ENCODE measurements around the gene TIMM17A. TPM values are rescaled to one million over a fixed set of nuclear protein-coding genes. Genes with fewer than 3 reads are reported as not detected.

Gene TIMM17A
- total and polyA plus RNA-seq, 2 experiments from 2014 or later: 65.0 to 90.1 TPM

- H3K9me2 ChIP-seq (replicated peaks; ENCODE audit: insufficient read depth): no peaks in the 10 kb centered on the region
- no peak for DNase-seq (ENCODE audit: low spot score)
- H2AFZ ChIP-seq: no peak overlapping the region
- no peaks in the 10 kb centered on the region for H3K36me3 ChIP-seq (replicated peaks; ENCODE audit: insufficient read depth, low read depth)
- no peak for TF ChIP-seq EZH2 (IDR thresholded peaks at IDR 0.05; ENCODE audit: borderline replicate concordance)
- TF ChIP-seq EZH2phosphoT487 (IDR thresholded peaks at IDR 0.05; ENCODE audit: low read depth, severe bottlenecking, unreplicated experiment): no peak
- TF ChIP-seq CTCF (IDR thresholded peaks at IDR 0.05; ENCODE audit: poor library complexity): no peak
- H3K4me3 ChIP-seq: no peak overlapping the region
- H4K20me1 ChIP-seq (ENCODE audit: insufficient read depth, poor library complexity, severe bottlenecking): no peaks in the 10 kb centered on the region
- H3K27me3 ChIP-seq: no peaks in the 10 kb centered on the region
- 74% methylated on average over 9 of the region's 9 CpGs for WGBS (ENCODE audit: low lambda C conversion rate, missing lambda C conversion rate)
- peaks cover 6% of the 10 kb centered on the region for H3K79me2 ChIP-seq
- H3K27ac ChIP-seq: no peak overlapping the region
- H3K9me3 ChIP-seq (ENCODE audit: low read depth): no peaks in the 10 kb centered on the region
- no peak overlapping the region for H3K4me2 ChIP-seq
- H3K4me1 ChIP-seq (ENCODE audit: insufficient read depth): no peaks in the 10 kb centered on the region
Observed at GRCh38 chr1:201970334-201971159, 15.2 kb downstream of the TIMM17A start.

- 17% methylated on average over 19 of the region's 31 CpGs for WGBS (ENCODE audit: low lambda C conversion rate, missing lambda C conversion rate)
- TF ChIP-seq EZH2phosphoT487 (IDR thresholded peaks at IDR 0.05; ENCODE audit: low read depth, severe bottlenecking, unreplicated experiment) (no peak), CTCF (IDR thresholded peaks at IDR 0.05; ENCODE audit: poor library complexity) (no peak), EZH2 (IDR thresholded peaks at IDR 0.05; ENCODE audit: borderline replicate concordance) (no peak)
- H2AFZ ChIP-seq: peak overlapping the region; percentile 66
Observed at GRCh38 chr1:201982082-201982622, 26.8 kb downstream of the TIMM17A start.

GRCh38 chr1:201982623-201983379 lies 27.5 kb downstream of the TIMM17A start, which contains the start of gene RNPEP:
RNPEP (plus strand) TSS chr1:201982648; CDS start chr1:201982667, 19 bp downstream.
- no peaks in the 10 kb centered on the region for H3K27me3 ChIP-seq
- WGBS (ENCODE audit: low lambda C conversion rate, missing lambda C conversion rate): under 1% methylated on average over 41 of the region's 80 CpGs
- H3K79me2 ChIP-seq: peaks cover 42% of the 10 kb centered on the region
- peak within 1 kb of the TSS; percentile 84 for H3K4me2 ChIP-seq
- H2AFZ ChIP-seq: peak within 1 kb of the TSS; percentile 66
- H3K4me3 ChIP-seq: peak within 1 kb of the TSS; percentile 99
- no peaks in the 10 kb centered on the region for H3K36me3 ChIP-seq (replicated peaks; ENCODE audit: insufficient read depth, low read depth)
- TF ChIP-seq EZH2phosphoT487 (IDR thresholded peaks at IDR 0.05; ENCODE audit: low read depth, severe bottlenecking, unreplicated experiment) (no peak), EZH2 (IDR thresholded peaks at IDR 0.05; ENCODE audit: borderline replicate concordance) (no peak), CTCF (IDR thresholded peaks at IDR 0.05; ENCODE audit: poor library complexity) (peak; percentile 12)
- DNase-seq (ENCODE audit: low spot score): peak; percentile 85
- H3K9me3 ChIP-seq (ENCODE audit: low read depth): no peaks in the 10 kb centered on the region
- no peaks in the 10 kb centered on the region for H3K9me2 ChIP-seq (replicated peaks; ENCODE audit: insufficient read depth)
- peaks cover 16% of the 10 kb centered on the region for H4K20me1 ChIP-seq (ENCODE audit: insufficient read depth, poor library complexity, severe bottlenecking)
- peak within 1 kb of the TSS; percentile 91 for H3K27ac ChIP-seq
- H3K4me1 ChIP-seq (ENCODE audit: insufficient read depth): peaks cover 9% of the 10 kb centered on the region

More at GRCh38 chr1:201982082-201982622, 26.8 kb downstream of the TIMM17A start:
- Histone ChIP-seq H4K20me1 (ENCODE audit: insufficient read depth, poor library complexity, severe bottlenecking) (peaks cover 13% of the 10 kb centered on the region), H3K4me2 (peak overlapping the region; percentile 84), H3K36me3 (replicated peaks; ENCODE audit: insufficient read depth, low read depth) (no peaks in the 10 kb centered on the region), H3K27me3 (no peaks in the 10 kb centered on the region), H3K27ac (peak overlapping the region; percentile 91), H3K4me1 (ENCODE audit: insufficient read depth) (peaks cover 9% of the 10 kb centered on the region), H3K4me3 (peak overlapping the region; percentile 99), H3K9me3 (ENCODE audit: low read depth) (no peaks in the 10 kb centered on the region), H3K9me2 (replicated peaks; ENCODE audit: insufficient read depth) (no peaks in the 10 kb centered on the region), H3K79me2 (peaks cover 37% of the 10 kb centered on the region)
- DNase-seq (ENCODE audit: low spot score): peak; percentile 85

Measured in hepatocyte (in vitro differentiated cells).